Vagina (tissue), 2 donors: ENCODE measurements around the gene SMARCC1.

Experiments
- POLR2A ChIP-seq, 2 donors: fragments of 450-650 bp; IDR thresholded peaks; one replicate each; pipeline ENCODE4 v1.6.1; 2017; ENCODE audit warnings: antibody characterized with exemption in 2 of 2, mild to moderate bottlenecking in 2 of 2, moderate library complexity in 2 of 2
- POLR2AphosphoS5 ChIP-seq, 2 donors: sonication (generic); formaldehyde crosslinking; IDR thresholded peaks; one replicate each; pipeline ENCODE4 v1.9.0; 2017; ENCODE audit warnings: antibody characterized with exemption in 2 of 2, mild to moderate bottlenecking in 2 of 2, low read depth in 1 of 2; ENCODE audit not compliant: insufficient read depth in 1 of 2

DNA sequence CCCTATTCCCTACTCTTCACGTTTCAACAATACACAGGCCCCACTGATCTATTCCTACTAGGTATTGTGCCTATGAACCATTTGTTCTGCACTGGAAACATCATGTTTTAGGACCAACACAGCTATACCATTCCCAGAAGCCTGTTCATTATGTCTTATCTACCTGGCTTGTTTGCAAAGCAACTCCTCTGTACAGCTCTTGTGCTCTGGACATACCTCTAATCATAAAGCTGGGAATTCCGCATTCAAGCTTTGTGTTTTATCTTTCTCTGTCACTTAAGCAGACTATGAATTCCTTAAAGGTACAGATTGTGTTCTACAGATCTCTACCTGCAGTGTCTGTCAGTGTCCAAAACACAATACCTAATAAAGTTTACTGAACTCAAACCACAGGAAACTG is 115.6 kb downstream of the SMARCC1 start:
- no peak for TF ChIP-seq POLR2AphosphoS5 (IDR thresholded peaks at IDR 0.05; ENCODE audit: insufficient read depth in 1 of 2, low read depth in 1 of 2)
- TF ChIP-seq POLR2A (IDR thresholded peaks at IDR 0.05), result no peak
